ENCODE results near the gene DOCK1. TPM values are rescaled to one million over a fixed set of nuclear protein-coding genes. Genes with fewer than 3 reads are reported as not detected.

Gene DOCK1
- total RNA-seq, 1 experiment from 2014 or later, result 32.6 TPM

- DNase-seq (ENCODE audit: low spot score), result no peak
Measured at GRCh38 chr10:127006453-127006852, 101.2 kb downstream of the DOCK1 start.

- DNase-seq (ENCODE audit: low spot score), result no peak
Measured at GRCh38 chr10:127009366-127009765, 104.1 kb downstream of the DOCK1 start.

- DNase-seq (ENCODE audit: low spot score), result no peak
Measured at GRCh38 chr10:127011174-127011573, 105.9 kb downstream of the DOCK1 start.

- no peak for DNase-seq (ENCODE audit: low spot score)
Measured at GRCh38 chr10:127012071-127012768, 107.0 kb downstream of the DOCK1 start.

GRCh38 chr10:127012769-127013152 is 107.5 kb downstream of the DOCK1 start:
- DNase-seq (ENCODE audit: low spot score), result peak; percentile 82

GRCh38 chr10:127013211-127013656 is 108.0 kb downstream of the DOCK1 start:
- peak; percentile 16 for DNase-seq (ENCODE audit: low spot score)

GRCh38 chr10:127013691-127014473 is 108.7 kb downstream of the DOCK1 start:
- DNase-seq (ENCODE audit: low spot score), result no peak

- DNase-seq (ENCODE audit: low spot score), result no peak
Measured at GRCh38 chr10:127014671-127015070, 109.4 kb downstream of the DOCK1 start.

GRCh38 chr10:127015373-127015772 is 110.1 kb downstream of the DOCK1 start:
- DNase-seq (ENCODE audit: low spot score), result no peak

GRCh38 chr10:127016331-127016730 is 111.1 kb downstream of the DOCK1 start:
- DNase-seq (ENCODE audit: low spot score), result no peak

- DNase-seq (ENCODE audit: low spot score), result peak; percentile 42
Measured at GRCh38 chr10:127017541-127018297, 112.5 kb downstream of the DOCK1 start.

GRCh38 chr10:127018298-127018650 is 113.0 kb downstream of the DOCK1 start:
- no peak for DNase-seq (ENCODE audit: low spot score)

GRCh38 chr10:127018766-127019165 is 113.5 kb downstream of the DOCK1 start:
- DNase-seq (ENCODE audit: low spot score), result no peak

GRCh38 chr10:127020260-127020659 is 115.0 kb downstream of the DOCK1 start:
- DNase-seq (ENCODE audit: low spot score), result no peak

- DNase-seq (ENCODE audit: low spot score), result no peak
Measured at GRCh38 chr10:127021801-127022200, 116.6 kb downstream of the DOCK1 start.

- DNase-seq (ENCODE audit: low spot score), result no peak
Measured at GRCh38 chr10:127024685-127025435, 119.6 kb downstream of the DOCK1 start.

GRCh38 chr10:127027786-127028185 is 122.6 kb downstream of the DOCK1 start:
- DNase-seq (ENCODE audit: low spot score), result no peak

- DNase-seq (ENCODE audit: low spot score), result no peak
Measured at GRCh38 chr10:127028556-127028955, 123.3 kb downstream of the DOCK1 start.

GRCh38 chr10:127029061-127029460 is 123.8 kb downstream of the DOCK1 start:
- no peak for DNase-seq (ENCODE audit: low spot score)

GRCh38 chr10:127033216-127034033 is 128.2 kb downstream of the DOCK1 start:
- DNase-seq (ENCODE audit: low spot score), result no peak

Data from HT-29 (cell line).